BJ (cell line): Measurements from ENCODE around the gene PRKCE. TPM values are rescaled to one million over a fixed set of nuclear protein-coding genes. Genes with fewer than 3 reads are reported as not detected.

Experiments used
- CTCF ChIA-PET: fragments of 350-600 bp; formaldehyde crosslinking; extraction: SDS; loops from one replicate; lab custom pipeline; 2021; ENCODE audit warnings: antibody characterized with exemption, inconsistent platforms; lab: Yijun Ruan, JAX
- POLR2A ChIA-PET: fragments of 300-600 bp; sonication (Branson Sonifier 250); formaldehyde crosslinking; extraction: SDS; loops from one replicate; lab custom pipeline; 2021; ENCODE audit warnings: antibody characterized with exemption; lab: Charles Lee
- DNase-seq: peaks from one replicate; pipeline ENCODE4 v3.0.0-alpha.2; 2011; ENCODE audit warnings: low read depth
- H3K27me3 ChIP-seq: 2 replicates; pipeline ENCODE4 v1.6.0; 2011; ENCODE audit warnings: low read length; ENCODE audit not compliant: control insufficient read depth, insufficient read depth
- H3K36me3 ChIP-seq: 2 replicates; pipeline ENCODE4 v1.5.1; 2011; ENCODE audit warnings: low read length; ENCODE audit not compliant: control insufficient read depth, insufficient read depth
- H3K4me3 ChIP-seq: 2 replicates; pipeline ENCODE4 v1.5.1; 2011; ENCODE audit warnings: low read depth, mild to moderate bottlenecking, control low read depth, low read length
- CTCF ChIP-seq: IDR thresholded peaks from 2 replicates; pipeline ENCODE4 v1.5.1; 2011; ENCODE audit warnings: low read depth, mild to moderate bottlenecking, control low read depth, inconsistent platforms, low read length, moderate library complexity; ENCODE audit not compliant: insufficient read depth
- polyA plus RNA-seq: library from polyadenylated mRNA; depleted of rRNA; stranded (reverse); fragments of >200 nt; gene quantifications from 2 replicates; pipeline ENCODE4 v1.2.3, GENCODE V29; 2011

PRKCE gene
- polyA plus RNA-seq, 1 experiment, result 19.7 TPM

- H3K4me3 ChIP-seq, result no peak overlapping the region
- H3K27me3 ChIP-seq, result no peaks in the 10 kb centered on the region
- no peak for DNase-seq
- no peak for TF ChIP-seq CTCF
- CTCF ChIA-PET, result interaction anchor here (0.7 kb wide), 1 partner anchor 228 kb away, joined by 3 read pairs; no protein-coding TSS in a partner anchor
- no peaks in the 10 kb centered on the region for H3K36me3 ChIP-seq
- POLR2A ChIA-PET, result no interaction called here
Measured at GRCh38 chr2:46077522-46078107, 426.1 kb downstream of the PRKCE start.

DNA sequence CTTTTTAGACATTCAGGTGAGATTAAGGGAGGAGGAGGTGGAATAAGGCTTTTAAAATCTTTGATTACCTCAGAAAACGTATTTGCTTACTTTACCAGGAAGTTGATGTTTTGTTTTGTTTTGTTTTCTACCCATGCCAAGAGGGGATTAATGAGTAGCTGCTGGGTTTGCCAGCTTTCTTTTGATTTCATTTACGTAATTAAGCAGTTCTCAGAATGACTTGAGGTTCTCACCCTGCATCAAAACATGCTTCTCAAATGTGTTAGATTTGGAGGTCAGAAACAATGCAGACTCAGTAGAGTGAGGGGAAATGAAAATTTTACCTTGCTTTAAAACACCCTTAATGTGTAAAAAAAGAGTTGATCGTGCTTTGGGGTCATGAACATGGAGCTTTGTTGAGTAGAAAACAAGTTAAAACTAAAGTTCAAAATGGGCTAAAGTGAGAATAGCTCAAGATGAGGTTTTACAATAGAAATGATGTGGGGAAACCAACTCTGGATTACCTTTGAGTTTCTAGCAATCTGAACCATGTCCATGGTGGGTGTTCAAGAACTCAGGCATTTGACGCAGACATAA is 428.6 kb downstream of the PRKCE start:
- ChIA-PET POLR2A (no interaction called here), CTCF (interaction anchor here (0.9 to 1.2 kb wide), 2 partner anchors 69 to 223 kb away, joined by 3 read pairs; no protein-coding TSS in a partner anchor)
- Histone ChIP-seq H3K4me3 (no peak overlapping the region), H3K36me3 (no peaks in the 10 kb centered on the region), H3K27me3 (no peaks in the 10 kb centered on the region)
- no peak for DNase-seq
- TF ChIP-seq CTCF, result no peak

DNA sequence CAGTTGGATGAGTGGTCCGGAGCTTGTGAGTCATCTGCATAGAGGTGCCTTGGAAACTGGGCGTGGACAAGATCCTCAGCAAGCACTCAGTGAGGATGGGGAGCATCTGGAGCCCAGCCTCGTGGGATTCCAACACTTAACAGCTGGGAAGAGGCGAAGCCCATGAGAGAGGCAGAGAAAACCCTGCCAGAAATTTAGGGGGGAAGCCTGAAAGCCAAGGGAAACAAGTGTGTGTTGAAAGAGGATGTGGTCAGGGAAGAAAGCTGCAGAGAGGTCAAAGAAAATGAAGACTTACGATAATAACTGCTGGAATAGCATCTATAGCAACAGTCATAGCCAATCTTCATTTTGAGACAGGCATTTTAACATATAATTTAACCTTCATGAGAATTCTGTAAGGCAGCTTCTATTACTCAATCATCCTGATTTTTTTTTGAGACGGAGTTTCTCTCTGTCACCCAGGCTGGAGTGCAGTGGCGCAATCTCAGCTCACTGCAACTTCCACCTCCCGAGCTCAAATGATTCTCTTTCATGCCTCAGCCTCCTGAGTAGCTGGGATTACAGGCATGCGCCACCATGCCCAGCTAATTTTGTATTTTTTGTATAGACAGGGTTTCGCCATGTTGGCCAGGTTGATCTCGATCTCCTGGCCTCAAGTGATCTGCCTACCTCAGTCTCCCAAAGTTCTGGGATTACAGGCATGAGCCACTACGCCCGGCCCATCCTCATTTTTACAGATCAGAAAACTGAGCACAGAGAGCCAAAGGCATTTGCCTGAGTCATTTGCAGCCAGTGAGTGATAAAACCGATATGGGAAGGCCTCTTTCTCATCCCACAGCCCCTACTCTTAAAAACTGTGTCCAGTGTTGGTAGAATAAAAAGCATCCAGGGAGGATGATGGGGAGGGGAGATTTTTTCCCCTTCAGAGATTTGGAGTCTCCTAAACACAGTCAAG is 431.3 kb downstream of the PRKCE start:
- no peak for TF ChIP-seq CTCF
- peaks cover 4% of the 10 kb centered on the region; the same call in 1 of the 2 replicates for H3K36me3 ChIP-seq
- ChIA-PET POLR2A (interaction anchor here (0.9 to 1.2 kb wide), 2 partner anchors 36 to 214 kb away, joined by 3 read pairs; partner anchors contain the start of gene EPAS1), CTCF (interaction anchor here (1.1 to 2.2 kb wide), 7 partner anchors 10 to 211 kb away, joined by 3 to 7 read pairs (median 4); no protein-coding TSS in a partner anchor)
- DNase-seq, result peak; percentile 100
- H3K4me3 ChIP-seq, result no peak overlapping the region
- H3K27me3 ChIP-seq, result no peaks in the 10 kb centered on the region

GRCh38 chr2:46086578-46087070 is 435.1 kb downstream of the PRKCE start:
- CTCF ChIA-PET, result no interaction called here
- no peak for TF ChIP-seq CTCF
- POLR2A ChIA-PET, result no interaction called here
- no peak for DNase-seq
- H3K4me3 ChIP-seq, result no peak overlapping the region
- peaks cover 7% of the 10 kb centered on the region for H3K36me3 ChIP-seq
- no peaks in the 10 kb centered on the region for H3K27me3 ChIP-seq
